ENCODE measurements around the gene ACOT9. TPM values are rescaled to one million over a fixed set of nuclear protein-coding genes. Genes with fewer than 3 reads are reported as not detected.
"Not testable (repeated sequence)": the region's sequence is repeated elsewhere in the genome, so short reads cannot be mapped to it uniquely, and the experiment has no call there.

The ACOT9 gene
- total and polyA plus RNA-seq, 2 donors, result 13.6 to 44.5 TPM

DNA sequence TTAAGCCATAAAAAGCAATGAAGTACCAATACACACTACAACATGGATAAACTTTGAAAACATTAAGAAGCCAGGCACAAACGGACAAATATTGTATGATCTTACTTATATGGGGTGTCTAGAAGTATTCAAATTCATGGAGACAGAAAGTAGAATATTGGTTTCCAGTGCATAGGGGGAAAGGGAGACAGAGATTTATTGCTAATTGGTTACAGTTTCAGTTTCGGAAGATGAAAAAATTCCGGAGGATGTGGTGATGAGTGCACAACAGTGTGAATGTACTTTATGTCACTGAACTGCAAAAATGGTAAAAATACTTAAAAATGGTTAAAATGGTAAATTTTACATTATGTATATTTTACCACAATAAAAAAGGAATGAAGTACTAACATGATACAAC is 80.9 kb downstream of the ACOT9 start:
- Histone ChIP-seq H3K27ac (ENCODE audit: low read depth in 1 of 2, low read length in 1 of 2) (no peak overlapping the region), H3K27me3 (ENCODE audit: control insufficient read depth in 2 of 2, insufficient read depth in 1 of 2, low read length in 1 of 2) (no peaks in the 10 kb centered on the region), H3K9me3 (ENCODE audit: control insufficient read depth in 2 of 2, insufficient read depth in 1 of 2, low read length in 1 of 2) (peaks cover 0 to 4% of the 10 kb centered on the region in 2 donors), H3K4me3 (ENCODE audit: low read length in 2 of 2) (no peak overlapping the region), H3K36me3 (ENCODE audit: control insufficient read depth in 2 of 2, insufficient read depth in 2 of 2, low read length in 1 of 2) (no peaks in the 10 kb centered on the region), H3K4me1 (ENCODE audit: control insufficient read depth in 2 of 2, insufficient read depth in 2 of 2, low read length in 2 of 2) (peaks cover 0 to 2% of the 10 kb centered on the region in 2 donors)
- no peak for DNase-seq (ENCODE audit: low read depth in 6 of 9, low spot score in 9 of 9)
- 41% methylated on average over 3 of the region's 3 CpGs for WGBS

- 86% methylated on average over 1 of the region's 1 CpG for WGBS
Observed at GRCh38 chrX:23661671-23662070, 81.4 kb downstream of the ACOT9 start.

GRCh38 chrX:23660766-23661132 is 82.3 kb downstream of the ACOT9 start:
- H3K36me3 ChIP-seq (ENCODE audit: control insufficient read depth in 2 of 2, insufficient read depth in 2 of 2, low read length in 1 of 2), result no peaks in the 10 kb centered on the region

More at GRCh38 chrX:23661671-23662070, 81.4 kb downstream of the ACOT9 start:
- Histone ChIP-seq H3K36me3 (ENCODE audit: control insufficient read depth in 2 of 2, insufficient read depth in 2 of 2, low read length in 1 of 2) (no peaks in the 10 kb centered on the region), H3K27ac (ENCODE audit: low read depth in 1 of 2, low read length in 1 of 2) (no peak overlapping the region), H3K4me3 (ENCODE audit: low read length in 2 of 2) (no peak overlapping the region), H3K4me1 (ENCODE audit: control insufficient read depth in 2 of 2, insufficient read depth in 2 of 2, low read length in 2 of 2) (no peaks in the 10 kb centered on the region), H3K9me3 (ENCODE audit: control insufficient read depth in 2 of 2, insufficient read depth in 1 of 2, low read length in 1 of 2) (peaks cover 0 to 4% of the 10 kb centered on the region in 2 donors), H3K27me3 (ENCODE audit: control insufficient read depth in 2 of 2, insufficient read depth in 1 of 2, low read length in 1 of 2) (no peaks in the 10 kb centered on the region)
- no peak for DNase-seq (ENCODE audit: low read depth in 6 of 9, low spot score in 9 of 9)

DNA sequence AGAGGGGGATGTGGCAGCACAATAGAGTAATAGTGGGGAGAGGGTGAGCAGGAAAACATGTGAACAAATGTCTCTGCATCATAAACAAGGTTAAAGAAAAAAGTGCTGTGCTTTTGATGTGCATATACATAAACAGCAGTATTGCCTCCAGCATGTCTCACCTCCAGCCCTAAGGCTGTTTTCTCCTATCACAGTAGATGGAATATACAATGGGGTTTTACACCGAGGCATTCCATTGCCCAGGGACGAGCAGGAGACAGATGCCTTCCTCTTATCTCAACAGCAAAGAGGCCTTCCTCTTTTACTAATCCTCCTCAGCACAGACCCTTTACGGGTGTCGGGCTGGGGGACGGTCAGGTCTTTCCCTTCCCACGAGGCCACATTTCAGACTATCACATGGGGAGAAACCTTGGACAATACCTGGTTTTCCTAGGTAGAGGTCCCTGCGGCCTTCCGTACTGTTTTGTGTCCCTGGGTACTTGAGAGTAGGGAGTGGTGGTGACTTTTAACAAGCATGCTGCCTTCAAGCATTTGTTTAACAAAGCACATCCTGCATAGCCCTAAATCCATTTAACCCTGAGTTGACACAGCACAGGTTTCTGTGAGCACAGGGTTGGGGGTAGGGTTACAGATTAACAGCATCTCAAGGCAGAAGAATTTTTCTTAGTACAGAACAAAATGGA is 82.9 kb downstream of the ACOT9 start:
- not testable (repeated sequence) for H3K27ac ChIP-seq (ENCODE audit: low read depth in 1 of 2, low read length in 1 of 2); H3K4me3 ChIP-seq (ENCODE audit: low read length in 2 of 2); H3K27me3 ChIP-seq (ENCODE audit: control insufficient read depth in 2 of 2, insufficient read depth in 1 of 2, low read length in 1 of 2); H3K9me3 ChIP-seq (ENCODE audit: control insufficient read depth in 2 of 2, insufficient read depth in 1 of 2, low read length in 1 of 2); DNase-seq (ENCODE audit: low read depth in 6 of 9, low spot score in 9 of 9); H3K36me3 ChIP-seq (ENCODE audit: control insufficient read depth in 2 of 2, insufficient read depth in 2 of 2, low read length in 1 of 2); H3K4me1 ChIP-seq (ENCODE audit: control insufficient read depth in 2 of 2, insufficient read depth in 2 of 2, low read length in 2 of 2)
- WGBS, result 73% methylated on average over 7 of the region's 8 CpGs

More at GRCh38 chrX:23660766-23661132, 82.3 kb downstream of the ACOT9 start:
- H3K4me3 ChIP-seq (ENCODE audit: low read length in 2 of 2), result no peak overlapping the region
- H3K27me3 ChIP-seq (ENCODE audit: control insufficient read depth in 2 of 2, insufficient read depth in 1 of 2, low read length in 1 of 2), result no peaks in the 10 kb centered on the region
- no peak for DNase-seq (ENCODE audit: low read depth in 6 of 9, low spot score in 9 of 9)
- no peak overlapping the region for H3K27ac ChIP-seq (ENCODE audit: low read depth in 1 of 2, low read length in 1 of 2)
- no peaks in the 10 kb centered on the region for H3K9me3 ChIP-seq (ENCODE audit: control insufficient read depth in 2 of 2, insufficient read depth in 1 of 2, low read length in 1 of 2)
- WGBS, result 93% methylated on average over 2 of the region's 2 CpGs
- H3K4me1 ChIP-seq (ENCODE audit: control insufficient read depth in 2 of 2, insufficient read depth in 2 of 2, low read length in 2 of 2), result no peaks in the 10 kb centered on the region

DNA sequence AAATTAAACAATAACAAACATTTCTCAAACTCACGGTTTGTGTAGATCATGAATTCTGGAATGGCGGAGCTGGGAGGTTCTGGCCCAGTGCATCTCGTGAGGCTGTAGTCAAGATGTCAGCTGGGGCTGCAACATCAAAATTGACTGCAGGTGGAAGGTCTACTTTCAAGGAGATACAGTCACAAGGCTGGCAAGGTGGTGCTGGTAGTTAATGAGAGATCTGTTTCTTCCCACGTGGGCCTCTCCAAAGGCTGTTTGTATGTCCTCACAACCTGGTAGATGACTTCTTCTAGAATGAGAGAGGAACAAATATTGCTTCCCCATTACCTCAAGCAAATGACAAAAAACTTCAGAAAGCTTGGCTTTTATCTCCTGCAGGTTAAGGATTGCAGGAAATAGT is 83.7 kb downstream of the ACOT9 start:
- H3K27me3 ChIP-seq (ENCODE audit: control insufficient read depth in 2 of 2, insufficient read depth in 1 of 2, low read length in 1 of 2), result no peaks in the 10 kb centered on the region
- no peak overlapping the region for H3K27ac ChIP-seq (ENCODE audit: low read depth in 1 of 2, low read length in 1 of 2)
- DNase-seq (ENCODE audit: low read depth in 6 of 9, low spot score in 9 of 9), result no peak
- 94% methylated on average over 4 of the region's 4 CpGs for WGBS
- no peaks in the 10 kb centered on the region for H3K4me1 ChIP-seq (ENCODE audit: control insufficient read depth in 2 of 2, insufficient read depth in 2 of 2, low read length in 2 of 2)
- no peak overlapping the region for H3K4me3 ChIP-seq (ENCODE audit: low read length in 2 of 2)
- H3K9me3 ChIP-seq (ENCODE audit: control insufficient read depth in 2 of 2, insufficient read depth in 1 of 2, low read length in 1 of 2), result no peaks in the 10 kb centered on the region
- no peaks in the 10 kb centered on the region for H3K36me3 ChIP-seq (ENCODE audit: control insufficient read depth in 2 of 2, insufficient read depth in 2 of 2, low read length in 1 of 2)

GRCh38 chrX:23656684-23657083 is 86.4 kb downstream of the ACOT9 start:
- WGBS, result 93% methylated on average over 3 of the region's 3 CpGs
- H3K36me3 ChIP-seq (ENCODE audit: control insufficient read depth in 2 of 2, insufficient read depth in 2 of 2, low read length in 1 of 2), result no peaks in the 10 kb centered on the region
- no peak for DNase-seq (ENCODE audit: low read depth in 6 of 9, low spot score in 9 of 9)

DNA sequence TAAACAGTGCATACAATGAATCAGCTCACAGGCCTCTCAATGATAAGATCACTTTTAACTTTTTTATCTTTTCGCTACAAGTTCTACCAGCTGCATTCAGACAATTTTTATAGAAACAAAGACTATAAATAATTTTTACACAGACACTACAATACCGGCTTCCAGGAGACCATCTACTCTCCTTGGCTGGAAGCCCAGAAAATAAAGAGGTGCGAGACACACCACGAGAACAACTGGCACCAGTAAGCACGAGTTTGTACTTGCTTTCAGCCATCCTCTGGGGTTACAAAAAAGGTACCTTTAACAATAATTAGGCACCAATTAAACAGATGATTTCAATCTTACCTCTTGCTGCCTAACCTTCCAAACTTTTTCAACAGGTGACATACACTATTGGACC is 87.0 kb downstream of the ACOT9 start:
- H3K27me3 ChIP-seq (ENCODE audit: control insufficient read depth in 2 of 2, insufficient read depth in 1 of 2, low read length in 1 of 2), result no peaks in the 10 kb centered on the region
- no peak overlapping the region for H3K4me3 ChIP-seq (ENCODE audit: low read length in 2 of 2)
- no peaks in the 10 kb centered on the region for H3K36me3 ChIP-seq (ENCODE audit: control insufficient read depth in 2 of 2, insufficient read depth in 2 of 2, low read length in 1 of 2)
- no peaks in the 10 kb centered on the region for H3K9me3 ChIP-seq (ENCODE audit: control insufficient read depth in 2 of 2, insufficient read depth in 1 of 2, low read length in 1 of 2)
- no peak overlapping the region for H3K27ac ChIP-seq (ENCODE audit: low read depth in 1 of 2, low read length in 1 of 2)
- WGBS, result 32% methylated on average over 5 of the region's 5 CpGs
- DNase-seq (ENCODE audit: low read depth in 6 of 9, low spot score in 9 of 9), result no peak
- H3K4me1 ChIP-seq (ENCODE audit: control insufficient read depth in 2 of 2, insufficient read depth in 2 of 2, low read length in 2 of 2), result no peaks in the 10 kb centered on the region

More at GRCh38 chrX:23656684-23657083, 86.4 kb downstream of the ACOT9 start:
- H3K4me3 ChIP-seq (ENCODE audit: low read length in 2 of 2), result no peak overlapping the region
- no peaks in the 10 kb centered on the region for H3K4me1 ChIP-seq (ENCODE audit: control insufficient read depth in 2 of 2, insufficient read depth in 2 of 2, low read length in 2 of 2)
- no peaks in the 10 kb centered on the region for H3K27me3 ChIP-seq (ENCODE audit: control insufficient read depth in 2 of 2, insufficient read depth in 1 of 2, low read length in 1 of 2)
- no peak overlapping the region for H3K27ac ChIP-seq (ENCODE audit: low read depth in 1 of 2, low read length in 1 of 2)
- no peaks in the 10 kb centered on the region for H3K9me3 ChIP-seq (ENCODE audit: control insufficient read depth in 2 of 2, insufficient read depth in 1 of 2, low read length in 1 of 2)

Other genes starting within 250 kb of the ACOT9 start
- 54.2 TPM for gene PRDX4, start 75.8 kb downstream of the ACOT9 start, total RNA-seq
- 33.2 TPM for gene PRDX4, start 75.8 kb downstream of the ACOT9 start, polyA plus RNA-seq
- 291 TPM for gene SAT1, start 39.9 kb upstream of the ACOT9 start, total RNA-seq
- 2,700 TPM for gene SAT1, start 39.9 kb upstream of the ACOT9 start, polyA plus RNA-seq
- 24.6 TPM for gene APOO, start 164.7 kb upstream of the ACOT9 start, total RNA-seq
- 16.6 TPM for gene APOO, start 164.7 kb upstream of the ACOT9 start, polyA plus RNA-seq
- 0.09 TPM for gene CXorf58, start 164.7 kb upstream of the ACOT9 start, total RNA-seq
- 0.18 TPM for gene CXorf58, start 164.7 kb upstream of the ACOT9 start, polyA plus RNA-seq